ENCODE results near the gene ARID5B. TPM values are rescaled to one million over a fixed set of nuclear protein-coding genes. Genes with fewer than 3 reads are reported as not detected.

The ARID5B gene
- total RNA-seq, 1 donor from 2014 or later = 1.1 TPM

- Mint-ChIP-seq H3K4me1 (ENCODE audit: low read depth, unreplicated experiment) (no peaks in the 10 kb centered on the region), H3K9me3 (ENCODE audit: unreplicated experiment) (no peaks in the 10 kb centered on the region), H3K4me3 (ENCODE audit: unreplicated experiment) (no peak overlapping the region), H3K27me3 (ENCODE audit: unreplicated experiment) (no peaks in the 10 kb centered on the region), H3K36me3 (ENCODE audit: unreplicated experiment) (no peaks in the 10 kb centered on the region), H3K27ac (ENCODE audit: unreplicated experiment) (no peak overlapping the region)
- DNase-seq = no peak
- no peak for TF ChIP-seq CTCF (IDR thresholded peaks at IDR 0.05; ENCODE audit: partially characterized antibody, unreplicated experiment)
Measured at GRCh38 chr10:61935077-61935476, 33.6 kb downstream of the ARID5B start.

GRCh38 chr10:61936770-61937169, 35.3 kb downstream of the ARID5B start:
- Mint-ChIP-seq H3K4me1 (ENCODE audit: low read depth, unreplicated experiment) (no peaks in the 10 kb centered on the region), H3K9me3 (ENCODE audit: unreplicated experiment) (no peaks in the 10 kb centered on the region), H3K27ac (ENCODE audit: unreplicated experiment) (no peak overlapping the region), H3K4me3 (ENCODE audit: unreplicated experiment) (no peak overlapping the region), H3K36me3 (ENCODE audit: unreplicated experiment) (no peaks in the 10 kb centered on the region), H3K27me3 (ENCODE audit: unreplicated experiment) (no peaks in the 10 kb centered on the region)
- no peak for TF ChIP-seq CTCF (IDR thresholded peaks at IDR 0.05; ENCODE audit: partially characterized antibody, unreplicated experiment)
- DNase-seq = no peak

GRCh38 chr10:61937631-61938351, 36.3 kb downstream of the ARID5B start:
- no peaks in the 10 kb centered on the region for H3K27me3 Mint-ChIP-seq (ENCODE audit: unreplicated experiment)
- no peak for TF ChIP-seq CTCF (IDR thresholded peaks at IDR 0.05; ENCODE audit: partially characterized antibody, unreplicated experiment)
- H3K9me3 Mint-ChIP-seq (ENCODE audit: unreplicated experiment) = no peaks in the 10 kb centered on the region
- no peaks in the 10 kb centered on the region for H3K36me3 Mint-ChIP-seq (ENCODE audit: unreplicated experiment)
- no peaks in the 10 kb centered on the region for H3K4me1 Mint-ChIP-seq (ENCODE audit: low read depth, unreplicated experiment)
- H3K4me3 Mint-ChIP-seq (ENCODE audit: unreplicated experiment) = no peak overlapping the region
- H3K27ac Mint-ChIP-seq (ENCODE audit: unreplicated experiment) = no peak overlapping the region
- DNase-seq = no peak

- H3K9me3 Mint-ChIP-seq (ENCODE audit: unreplicated experiment) = no peaks in the 10 kb centered on the region
- no peak for DNase-seq
- no peaks in the 10 kb centered on the region for H3K27me3 Mint-ChIP-seq (ENCODE audit: unreplicated experiment)
- H3K4me3 Mint-ChIP-seq (ENCODE audit: unreplicated experiment) = no peak overlapping the region
- no peaks in the 10 kb centered on the region for H3K36me3 Mint-ChIP-seq (ENCODE audit: unreplicated experiment)
- no peak overlapping the region for H3K27ac Mint-ChIP-seq (ENCODE audit: unreplicated experiment)
- no peak for TF ChIP-seq CTCF (IDR thresholded peaks at IDR 0.05; ENCODE audit: partially characterized antibody, unreplicated experiment)
- no peaks in the 10 kb centered on the region for H3K4me1 Mint-ChIP-seq (ENCODE audit: low read depth, unreplicated experiment)
Measured at GRCh38 chr10:61939902-61940301, 38.4 kb downstream of the ARID5B start.

GRCh38 chr10:61941202-61941681, 39.7 kb downstream of the ARID5B start:
- H3K27ac Mint-ChIP-seq (ENCODE audit: unreplicated experiment) = no peak overlapping the region
- no peaks in the 10 kb centered on the region for H3K27me3 Mint-ChIP-seq (ENCODE audit: unreplicated experiment)
- no peaks in the 10 kb centered on the region for H3K36me3 Mint-ChIP-seq (ENCODE audit: unreplicated experiment)
- no peaks in the 10 kb centered on the region for H3K4me1 Mint-ChIP-seq (ENCODE audit: low read depth, unreplicated experiment)
- no peaks in the 10 kb centered on the region for H3K9me3 Mint-ChIP-seq (ENCODE audit: unreplicated experiment)
- no peak for TF ChIP-seq CTCF (IDR thresholded peaks at IDR 0.05; ENCODE audit: partially characterized antibody, unreplicated experiment)
- no peak for DNase-seq
- no peak overlapping the region for H3K4me3 Mint-ChIP-seq (ENCODE audit: unreplicated experiment)

Data from glutamatergic neuron (in vitro differentiated cells).